Measurements from ENCODE around the gene NEU4. TPM values are rescaled to one million over a fixed set of nuclear protein-coding genes. Genes with fewer than 3 reads are reported as not detected.

The NEU4 gene
- total and polyA plus RNA-seq, 8 donors: 0.17 to 0.55 (median 0.30) TPM; not detected in 1

DNA sequence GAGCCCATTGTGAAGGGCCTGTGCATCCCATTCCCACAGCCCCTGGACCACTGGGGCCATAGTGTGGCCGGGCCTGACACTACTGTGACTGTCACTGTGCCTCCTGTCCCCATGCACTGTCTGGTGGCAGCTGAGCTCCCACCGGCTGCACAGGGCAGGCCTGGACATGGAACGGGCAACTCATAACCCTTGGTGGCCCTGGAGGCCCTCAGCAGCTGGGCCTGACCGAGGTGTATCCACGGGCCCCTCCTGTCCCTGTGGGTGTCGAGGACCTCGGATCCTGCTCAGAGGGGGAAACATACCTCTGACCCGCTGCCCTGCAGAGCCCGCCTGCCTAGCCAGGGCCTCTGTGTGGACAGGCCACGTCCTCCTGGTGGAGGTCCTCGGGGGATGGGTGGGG is 40.1 kb upstream of the NEU4 start:
- Histone ChIP-seq H3K27me3 (peaks cover 0 to 28% of the 10 kb centered on the region in 2 donors), H3K4me3 (no peak overlapping the region), H3K27ac (no peak overlapping the region), H3K36me3 (peaks cover 0 to 8% of the 10 kb centered on the region in 2 donors), H3K9me3 (no peaks in the 10 kb centered on the region), H3K4me1 (peaks cover 0 to 7% of the 10 kb centered on the region in 2 donors)
- TF ChIP-seq, protein P1, sequence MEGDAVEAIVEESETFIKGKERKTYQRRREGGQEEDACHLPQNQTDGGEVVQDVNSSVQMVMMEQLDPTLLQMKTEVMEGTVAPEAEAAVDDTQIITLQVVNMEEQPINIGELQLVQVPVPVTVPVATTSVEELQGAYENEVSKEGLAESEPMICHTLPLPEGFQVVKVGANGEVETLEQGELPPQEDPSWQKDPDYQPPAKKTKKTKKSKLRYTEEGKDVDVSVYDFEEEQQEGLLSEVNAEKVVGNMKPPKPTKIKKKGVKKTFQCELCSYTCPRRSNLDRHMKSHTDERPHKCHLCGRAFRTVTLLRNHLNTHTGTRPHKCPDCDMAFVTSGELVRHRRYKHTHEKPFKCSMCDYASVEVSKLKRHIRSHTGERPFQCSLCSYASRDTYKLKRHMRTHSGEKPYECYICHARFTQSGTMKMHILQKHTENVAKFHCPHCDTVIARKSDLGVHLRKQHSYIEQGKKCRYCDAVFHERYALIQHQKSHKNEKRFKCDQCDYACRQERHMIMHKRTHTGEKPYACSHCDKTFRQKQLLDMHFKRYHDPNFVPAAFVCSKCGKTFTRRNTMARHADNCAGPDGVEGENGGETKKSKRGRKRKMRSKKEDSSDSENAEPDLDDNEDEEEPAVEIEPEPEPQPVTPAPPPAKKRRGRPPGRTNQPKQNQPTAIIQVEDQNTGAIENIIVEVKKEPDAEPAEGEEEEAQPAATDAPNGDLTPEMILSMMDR (IDR thresholded peaks at IDR 0.05): no peak
- DNase-seq (no peak), ATAC-seq (no peak)
- intact Hi-C loops (cut with DNase I): no loop called here

DNA sequence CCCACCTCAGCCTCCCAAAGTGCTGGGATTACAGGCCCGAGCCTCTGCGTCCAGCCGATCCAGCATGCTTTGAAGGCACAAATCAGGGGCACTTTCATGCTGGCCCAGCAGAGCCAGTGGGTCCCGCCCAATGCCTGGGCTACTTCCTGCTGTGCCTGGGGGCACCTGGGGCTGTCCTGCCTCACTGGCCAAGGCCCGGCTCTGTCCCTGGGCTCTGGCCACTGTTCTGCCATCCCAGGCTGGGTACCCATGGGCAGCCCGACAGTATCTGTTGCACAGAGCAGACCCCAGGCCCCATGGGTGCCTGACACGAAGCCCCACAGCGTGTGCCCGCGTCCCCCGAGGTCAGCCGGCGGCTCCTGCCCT is 39.2 kb upstream of the NEU4 start:
- ATAC-seq: no peak
- peaks cover 0 to 7% of the 10 kb centered on the region in 2 donors for H3K4me1 ChIP-seq
- no peak for DNase-seq
- H3K36me3 ChIP-seq: peaks cover 0 to 8% of the 10 kb centered on the region in 2 donors
- intact Hi-C loops (cut with DNase I): no loop called here
- H3K27ac ChIP-seq: no peak overlapping the region
- H3K9me3 ChIP-seq: no peaks in the 10 kb centered on the region
- H3K27me3 ChIP-seq: peaks cover 0 to 38% of the 10 kb centered on the region in 2 donors
- no peak overlapping the region for H3K4me3 ChIP-seq
- TF ChIP-seq, protein P1 (IDR thresholded peaks at IDR 0.05): no peak

GRCh38 chr2:241770185-241770935 is 38.6 kb upstream of the NEU4 start:
- DNase-seq (no peak), ATAC-seq (no peak)
- Histone ChIP-seq H3K9me3 (no peaks in the 10 kb centered on the region), H3K4me3 (no peak overlapping the region), H3K36me3 (peaks cover 0 to 8% of the 10 kb centered on the region in 2 donors), H3K27ac (no peak overlapping the region), H3K4me1 (peaks cover 0 to 7% of the 10 kb centered on the region in 2 donors), H3K27me3 (peaks cover 0 to 43% of the 10 kb centered on the region in 2 donors)
- TF ChIP-seq, protein P1 (IDR thresholded peaks at IDR 0.05): no peak
- intact Hi-C loops (cut with DNase I): no loop called here

- Histone ChIP-seq H3K27ac (no peak overlapping the region), H3K27me3 (peaks cover 0 to 49% of the 10 kb centered on the region in 2 donors), H3K4me1 (peaks cover 0 to 7% of the 10 kb centered on the region in 2 donors), H3K36me3 (peaks cover 0 to 8% of the 10 kb centered on the region in 2 donors), H3K4me3 (no peak overlapping the region), H3K9me3 (no peaks in the 10 kb centered on the region)
- DNase-seq (no peak), ATAC-seq (no peak)
- intact Hi-C loops (cut with DNase I): no loop called here
- TF ChIP-seq, protein P1 (IDR thresholded peaks at IDR 0.05): no peak
Observed at GRCh38 chr2:241770936-241771285, 38.1 kb upstream of the NEU4 start.

GRCh38 chr2:241771286-241772062 is 37.5 kb upstream of the NEU4 start:
- DNase-seq (peak in 1 of 4 donors; percentile 63), ATAC-seq (peak; percentile 17)
- TF ChIP-seq, protein P1 (IDR thresholded peaks at IDR 0.05): no peak
- Histone ChIP-seq H3K4me3 (no peak overlapping the region), H3K27ac (no peak overlapping the region), H3K36me3 (peaks cover 0 to 8% of the 10 kb centered on the region in 2 donors), H3K4me1 (peaks cover 0 to 7% of the 10 kb centered on the region in 2 donors), H3K27me3 (peaks cover 0 to 55% of the 10 kb centered on the region in 2 donors), H3K9me3 (no peaks in the 10 kb centered on the region)
- intact Hi-C loops (cut with DNase I): no loop called here

Measured in left lung (tissue), 10 donors.